SHP77 (cell line): ENCODE results near the gene RPS28.
A peak's percentile ranks its signal among the peaks of the same experiment; 100 is the strongest.
"Not testable (repeated sequence)": the region's sequence is repeated elsewhere in the genome, so short reads cannot be mapped to it uniquely, and the experiment has no call there.

Experiments
- DNase-seq, 2 experiments: peaks; one replicate each; lab custom pipeline; 2025; lab: John Stamatoyannopoulos, UW

The RPS28 gene

DNA sequence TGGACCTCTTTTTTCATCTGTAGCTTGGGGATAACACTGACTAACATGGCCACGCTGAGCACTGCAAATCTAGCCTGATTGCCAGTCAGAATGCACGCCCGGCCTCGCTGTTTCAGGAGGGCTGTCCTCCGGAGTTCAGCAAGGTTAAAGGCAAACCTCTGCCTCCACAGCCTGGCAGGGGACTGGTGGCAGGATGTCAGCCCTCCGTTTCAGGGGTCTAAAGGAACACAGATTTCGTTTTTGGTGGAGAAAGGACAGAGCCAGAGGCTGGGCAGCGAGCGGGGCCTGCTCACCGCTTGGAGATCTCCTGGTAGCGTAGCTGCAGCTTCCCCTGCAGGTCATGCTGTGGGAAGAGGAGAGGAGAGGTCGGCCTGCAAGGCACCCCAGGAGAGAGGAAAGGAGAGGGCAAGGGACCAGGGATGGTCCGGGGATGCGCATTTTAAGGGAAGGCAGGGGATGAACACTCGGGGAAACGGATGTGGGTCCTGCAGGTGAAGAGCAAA, 681 bp upstream of the RPS28 start:
- no peak for DNase-seq

DNA sequence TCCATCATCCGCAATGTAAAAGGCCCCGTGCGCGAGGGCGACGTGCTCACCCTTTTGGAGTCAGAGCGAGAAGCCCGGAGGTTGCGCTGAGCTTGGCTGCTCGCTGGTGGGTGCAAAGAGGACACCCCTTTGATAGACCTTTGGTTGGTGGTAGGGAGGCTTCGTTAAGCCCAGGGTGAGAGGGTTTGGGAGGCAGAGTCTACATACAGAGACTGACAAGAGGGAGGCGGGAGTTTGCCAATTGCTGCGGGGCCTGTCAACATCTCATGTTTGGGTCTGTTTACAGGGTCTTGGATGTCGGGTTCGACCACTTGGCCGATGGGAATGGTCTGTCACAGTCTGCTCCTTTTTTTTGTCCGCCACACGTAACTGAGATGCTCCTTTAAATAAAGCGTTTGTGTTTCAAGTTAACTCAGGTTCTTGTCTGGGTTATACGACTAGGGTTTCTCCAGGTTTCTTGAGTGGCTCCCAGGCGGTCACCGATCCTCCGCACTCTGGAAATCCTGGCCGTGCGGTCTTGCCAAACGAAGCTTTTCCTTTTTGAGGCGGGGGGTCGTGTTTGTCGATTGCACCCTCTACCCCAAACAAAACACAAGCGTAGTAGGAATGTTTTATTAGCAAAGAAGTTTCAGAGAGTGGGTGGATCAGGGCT, 816 bp downstream of the RPS28 start:
- DNase-seq, result no peak

DNA sequence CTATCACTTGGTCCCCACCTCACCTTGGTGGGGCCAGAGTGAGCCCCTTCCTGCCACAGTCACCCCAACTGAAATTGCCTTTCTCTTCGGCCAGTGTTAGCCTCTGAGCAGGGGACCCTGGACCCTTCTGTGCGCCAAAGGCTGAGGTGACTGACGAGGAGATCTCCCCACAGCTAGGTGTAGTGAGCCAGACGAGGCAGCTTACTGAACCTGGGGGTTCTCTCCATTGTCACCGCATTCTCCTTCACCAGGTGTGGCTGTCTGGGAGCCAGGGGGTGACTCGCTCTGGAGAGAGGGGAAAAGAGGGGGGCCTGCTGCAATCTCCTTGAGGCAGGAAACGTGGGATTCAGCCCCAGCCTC, 1.3 kb downstream of the RPS28 start:
- no peak for DNase-seq

DNA sequence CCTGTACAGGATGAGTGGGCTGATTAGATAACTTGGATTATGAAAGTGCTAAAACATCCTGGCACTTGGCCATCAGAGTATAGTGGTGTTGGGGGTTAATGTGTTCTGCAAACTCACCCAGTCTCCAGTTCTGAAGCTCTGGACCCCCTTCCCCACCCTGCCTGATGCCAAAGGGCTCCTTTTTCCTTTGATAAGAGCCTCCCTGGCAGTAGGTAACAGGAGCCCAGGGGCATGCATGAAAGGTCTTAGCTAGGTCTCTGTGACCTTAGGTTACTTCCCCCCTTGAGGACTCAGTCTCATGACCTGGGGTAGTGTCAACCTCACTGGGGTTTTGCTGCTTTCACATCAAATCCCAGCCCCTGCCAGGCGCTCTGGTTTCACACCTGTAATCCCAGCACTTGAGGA, 2.5 kb downstream of the RPS28 start:
- DNase-seq, result no peak

DNA sequence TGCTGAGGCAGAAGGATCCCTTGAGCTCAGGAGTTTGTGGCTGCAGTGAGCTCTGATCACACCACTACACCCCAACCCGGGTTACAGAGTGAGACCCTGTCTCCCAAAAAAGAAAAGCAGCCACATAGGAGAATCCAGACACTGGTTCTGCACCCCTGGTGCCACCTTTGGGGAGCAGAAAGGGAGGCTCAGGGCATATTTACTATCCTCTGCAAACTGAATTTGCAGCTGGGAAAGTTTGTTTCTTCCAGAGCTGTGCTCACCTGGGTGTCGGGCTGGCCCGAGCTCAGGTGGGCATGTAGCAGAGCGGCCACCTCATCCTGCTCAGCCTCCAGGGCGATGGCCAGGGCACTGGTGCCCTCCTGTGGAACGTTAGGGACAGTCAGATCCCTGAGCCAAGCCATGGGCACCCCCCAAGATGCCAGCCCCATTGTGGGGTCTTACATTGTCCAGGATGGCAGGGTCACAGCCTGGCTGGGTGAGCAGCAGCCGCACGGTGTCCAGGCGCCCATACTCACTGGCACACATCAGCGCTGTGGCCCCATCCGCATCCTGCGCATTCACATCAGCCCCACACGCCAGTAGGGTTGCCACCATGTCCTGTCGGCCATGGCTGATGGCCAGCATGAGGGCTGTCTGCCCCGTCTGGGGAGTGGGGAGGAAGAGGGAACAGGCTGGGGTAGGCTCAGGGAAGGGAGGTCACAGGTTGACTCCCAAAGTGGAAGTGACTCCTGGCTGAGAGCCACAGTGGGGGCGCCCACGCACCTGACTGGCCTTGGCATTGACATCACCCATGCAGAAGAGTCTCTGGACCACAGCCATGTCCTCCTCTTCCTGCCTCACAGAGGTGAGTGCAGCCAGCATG, 3.1 kb downstream of the RPS28 start:
- no peak for DNase-seq

DNA sequence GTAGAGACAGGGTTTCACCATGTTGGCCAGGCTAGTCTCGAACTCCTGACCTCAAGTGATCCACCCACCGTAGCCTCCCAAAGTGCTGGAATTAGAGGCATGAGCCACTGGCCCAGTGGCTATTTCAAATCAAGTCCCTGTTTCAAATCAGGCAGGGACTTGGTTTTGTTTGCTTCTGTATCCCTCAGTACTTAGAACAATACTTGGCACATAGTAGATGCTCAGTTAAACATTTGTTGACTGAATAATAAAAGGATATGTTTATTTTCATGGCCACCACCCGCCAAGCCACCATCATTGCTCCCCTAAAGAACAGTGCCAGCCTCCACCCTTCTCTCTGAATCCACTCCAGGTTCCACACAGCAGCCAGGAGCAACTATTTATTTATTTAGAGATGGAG, 4.2 kb downstream of the RPS28 start:
- DNase-seq, result no peak

DNA sequence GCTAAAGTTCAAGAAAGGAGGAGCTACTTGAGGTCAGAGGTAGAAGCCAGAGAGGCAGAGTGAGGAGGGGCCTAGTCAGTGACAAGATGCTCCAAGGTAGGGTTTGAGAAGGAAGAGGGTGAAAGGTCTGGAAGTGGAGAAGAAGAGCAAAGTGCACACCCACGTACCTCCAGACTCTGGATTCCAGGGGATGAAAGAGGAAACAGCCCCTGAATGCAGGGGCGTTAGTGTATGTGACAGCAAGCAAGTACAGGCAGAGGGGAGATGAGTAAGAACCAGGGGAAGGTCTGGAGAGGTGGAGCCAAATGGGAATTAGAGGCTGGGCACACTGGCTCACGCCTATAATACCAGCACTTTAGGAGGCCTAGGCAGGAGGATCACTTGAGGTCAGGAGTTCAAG, 8.7 kb downstream of the RPS28 start:
- DNase-seq, result no peak

DNA sequence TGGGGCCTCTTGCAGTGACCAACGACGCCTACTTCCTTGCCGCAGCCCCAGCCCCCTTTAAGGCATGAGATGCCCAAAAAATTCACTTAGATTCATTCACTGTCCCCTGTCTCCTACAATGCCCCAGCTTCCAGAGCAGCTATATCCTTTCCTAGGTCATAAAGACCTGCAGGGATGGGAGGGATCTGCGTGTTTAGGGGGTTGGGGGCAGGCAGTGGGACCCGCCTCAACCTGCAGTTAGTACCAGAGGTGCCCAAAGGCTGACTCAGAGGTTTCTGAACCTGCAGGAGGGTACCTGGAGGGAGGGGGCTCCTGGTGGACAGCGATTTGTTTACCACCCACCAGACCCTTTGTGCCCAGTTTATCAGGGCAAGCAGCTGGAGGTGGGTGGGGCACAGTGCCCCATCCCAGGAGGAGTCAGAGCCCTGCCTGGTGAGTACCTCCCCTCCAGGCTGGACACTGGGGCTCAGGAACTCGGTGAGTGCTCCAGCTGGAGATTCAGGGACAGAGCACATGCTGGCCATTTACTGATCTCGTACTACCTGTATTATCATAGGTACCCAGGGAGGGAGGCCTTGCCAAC, 10.1 kb downstream of the RPS28 start:
- no peak for DNase-seq

DNA sequence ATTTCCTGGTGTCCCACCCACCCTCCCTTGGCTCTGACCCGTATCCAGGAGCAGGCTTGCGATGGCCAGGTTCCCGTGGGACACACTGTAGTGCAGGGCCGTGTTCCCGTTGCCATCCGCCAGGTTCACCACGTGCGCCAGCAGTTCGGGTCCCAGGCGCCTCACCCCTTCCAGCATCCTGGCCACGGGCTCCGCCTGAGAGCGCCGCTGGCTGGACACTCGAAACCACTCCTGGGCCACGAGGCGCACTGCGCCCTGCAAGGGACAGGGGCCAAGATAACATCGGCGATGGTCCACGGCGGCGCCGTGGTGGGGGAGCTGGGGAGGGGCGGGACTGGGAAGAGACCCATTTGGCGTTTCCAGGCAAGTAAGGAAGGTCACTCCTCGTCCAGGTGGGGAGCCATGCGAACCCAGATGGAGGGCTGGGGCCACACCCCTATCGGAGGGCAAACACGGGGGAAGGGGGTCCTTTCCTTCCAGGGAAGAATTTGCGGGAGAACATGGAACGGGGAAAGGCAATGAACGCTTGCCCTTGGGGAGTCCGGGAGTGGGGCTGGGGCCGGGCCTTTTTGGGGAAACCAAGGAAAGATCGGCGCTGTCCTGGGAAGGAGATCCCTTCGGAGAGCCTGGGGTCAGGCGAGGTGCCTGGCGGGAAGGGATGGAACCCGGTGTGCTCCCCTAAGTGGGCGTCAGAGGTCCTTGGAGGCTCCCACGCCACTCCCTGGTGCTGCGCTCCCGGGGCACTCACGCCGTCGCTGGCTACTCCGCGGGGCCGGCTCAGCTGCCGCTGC, 11.9 kb downstream of the RPS28 start:
- DNase-seq, result no peak

DNA sequence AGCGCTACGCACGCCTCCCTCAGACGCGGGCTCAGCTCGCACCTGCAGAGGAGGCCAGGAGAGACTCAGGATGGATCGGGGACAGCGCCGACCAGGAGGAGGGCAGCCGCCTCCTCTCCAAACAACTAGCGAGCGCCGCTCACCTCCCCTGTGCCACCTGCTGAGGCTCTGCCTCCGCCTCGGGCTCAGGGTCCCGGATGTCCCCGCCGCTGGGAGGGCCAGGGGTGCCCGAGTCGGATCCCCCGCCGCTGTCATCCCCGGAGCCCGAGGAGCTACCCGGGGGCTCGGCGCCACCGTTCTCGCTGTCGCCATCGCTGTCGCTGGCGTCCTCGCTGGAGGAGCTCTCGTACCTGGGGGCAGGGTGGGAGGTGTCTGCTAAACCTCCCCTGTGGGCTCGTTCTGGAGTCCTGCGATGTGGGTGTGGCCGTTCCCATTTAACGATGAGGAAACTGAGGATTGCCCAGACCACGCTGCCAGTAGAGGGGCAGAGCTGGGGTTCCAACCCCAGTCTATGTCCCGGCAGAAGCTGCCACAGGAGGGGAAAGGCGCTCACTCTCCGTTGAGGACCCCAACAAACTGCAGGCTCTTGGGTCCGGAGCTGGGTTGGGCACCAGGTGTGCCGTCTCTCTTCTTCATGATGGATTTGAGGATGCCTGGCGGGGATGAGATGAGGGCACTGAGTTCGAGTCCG, 12.6 kb downstream of the RPS28 start:
- DNase-seq, result peak in 1 of 2 experiments; percentile 14

DNA sequence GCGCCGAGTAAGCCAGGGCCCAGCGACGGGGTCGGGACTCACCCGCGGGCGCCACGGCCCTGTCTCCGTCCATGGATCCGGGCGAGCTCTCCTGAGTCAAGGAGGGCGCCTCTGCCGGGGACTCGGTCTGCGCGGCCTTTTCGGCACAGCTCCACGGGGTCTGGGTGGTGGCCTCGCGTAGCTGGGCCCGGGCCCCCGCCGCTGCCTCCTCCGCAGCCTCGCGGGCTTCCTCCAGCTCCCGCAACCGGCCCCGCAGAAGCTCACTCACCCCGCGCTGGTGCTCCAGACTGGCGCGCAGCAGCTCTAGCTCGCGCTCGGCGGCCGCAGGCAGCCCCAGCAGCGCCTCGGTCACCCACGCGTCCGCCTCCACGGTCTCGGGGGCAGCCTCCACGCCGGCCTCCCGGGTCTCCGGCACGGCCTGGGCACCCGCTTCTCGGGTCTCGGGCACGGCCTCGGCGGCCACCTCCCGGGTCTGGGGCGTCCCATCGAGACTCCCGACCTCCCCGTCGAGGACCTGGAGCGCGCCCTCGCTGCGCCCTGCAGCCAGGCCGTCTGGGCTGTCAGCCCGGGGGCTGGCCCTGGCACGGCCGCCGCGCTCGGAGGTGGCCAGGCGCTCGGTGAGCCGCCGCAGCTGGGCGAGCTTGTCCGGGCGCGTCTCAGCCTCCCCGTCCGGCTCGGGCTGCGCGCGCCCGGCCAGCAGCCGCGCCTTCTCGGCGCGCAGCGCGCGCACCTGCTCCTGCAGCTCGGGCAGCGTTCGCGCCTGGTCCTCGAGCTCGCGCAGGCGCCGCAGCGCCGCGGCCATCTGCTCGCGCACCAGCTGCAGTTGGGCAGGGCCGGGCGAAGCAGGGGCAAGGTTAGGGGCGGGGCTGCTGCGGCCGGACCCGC, 13.4 kb downstream of the RPS28 start:
- DNase-seq, result peak; percentile 73 to 79

DNA sequence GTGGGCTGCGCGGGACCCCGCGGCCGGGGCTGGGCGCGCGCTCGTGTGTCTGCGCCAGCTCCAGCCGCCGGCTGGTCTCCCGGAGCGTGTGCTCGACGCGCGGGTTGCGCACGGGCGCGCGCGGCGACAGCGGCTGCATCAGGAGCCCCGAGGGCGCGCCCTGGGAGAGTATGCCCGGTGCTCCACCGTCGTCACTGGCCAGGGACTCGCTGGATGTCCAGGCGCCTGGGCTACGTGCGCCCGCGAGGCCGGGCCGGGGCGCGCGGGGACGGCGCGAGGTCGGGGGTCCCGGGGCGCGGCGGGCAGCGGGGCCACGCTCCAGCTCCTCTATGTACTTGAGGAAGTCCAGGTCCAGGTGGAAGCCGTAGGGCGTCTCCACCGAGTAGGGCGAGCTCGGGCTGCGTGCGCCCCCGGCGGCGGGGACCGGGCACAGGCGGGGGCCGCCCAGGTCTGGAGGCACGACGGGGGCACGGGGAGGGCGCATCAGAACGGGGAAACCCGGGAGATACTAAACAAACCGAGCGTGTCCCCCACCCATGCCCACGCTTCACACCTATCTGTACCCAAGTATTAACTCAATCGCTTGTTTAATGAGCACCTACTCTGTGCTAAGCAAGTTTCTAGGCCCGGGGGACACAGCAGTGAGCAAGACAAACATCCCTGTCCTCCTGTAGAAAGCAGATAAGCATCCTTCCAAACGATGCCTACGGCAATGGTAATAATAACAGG, 14.2 kb downstream of the RPS28 start:
- peak; percentile 73 for DNase-seq

DNA sequence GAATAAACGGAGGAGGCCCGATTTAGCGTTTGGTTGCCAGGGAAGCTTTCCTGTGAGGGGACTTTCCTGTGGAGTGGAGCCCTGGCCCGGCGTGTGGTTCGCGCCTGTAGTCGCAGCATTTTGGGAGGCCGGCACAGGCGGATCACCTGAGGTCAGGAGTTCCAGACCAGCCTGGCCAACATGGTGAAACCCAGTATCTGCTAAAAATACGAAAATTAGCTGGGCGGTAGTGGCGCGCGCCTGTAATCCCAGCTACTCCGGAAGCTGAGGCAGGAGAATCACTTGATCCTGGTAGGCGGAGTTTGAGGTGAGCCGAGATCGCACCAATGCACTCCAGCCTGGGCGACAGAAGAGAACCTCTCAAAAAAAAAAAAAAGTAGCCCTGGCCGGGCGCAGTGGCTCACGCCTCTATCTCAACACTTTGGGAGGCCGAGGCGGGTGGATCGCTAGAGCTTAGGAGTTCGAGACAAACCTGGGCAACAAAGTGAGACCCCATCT, 14.8 kb downstream of the RPS28 start:
- no peak for DNase-seq

DNA sequence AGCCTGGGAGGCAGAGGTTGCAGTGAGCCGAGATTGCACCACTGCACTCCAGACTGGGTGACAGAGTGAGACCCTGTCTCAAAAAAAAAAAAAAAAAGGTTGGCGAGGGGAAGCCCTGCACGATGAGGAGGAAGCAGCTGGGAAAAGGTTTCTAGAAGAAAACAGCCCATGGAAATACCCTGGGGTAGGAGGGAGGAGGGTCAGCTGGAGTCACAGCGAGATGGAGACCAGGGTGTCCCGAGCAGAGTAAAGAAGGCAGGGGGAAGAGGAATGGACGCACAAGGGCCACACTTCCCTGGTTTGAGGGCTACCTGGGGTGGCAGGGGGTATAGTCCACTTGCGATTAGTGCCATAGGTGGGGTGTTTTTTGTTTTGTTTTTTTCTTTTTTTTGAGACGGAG, 15.4 kb downstream of the RPS28 start:
- no peak for DNase-seq

DNA sequence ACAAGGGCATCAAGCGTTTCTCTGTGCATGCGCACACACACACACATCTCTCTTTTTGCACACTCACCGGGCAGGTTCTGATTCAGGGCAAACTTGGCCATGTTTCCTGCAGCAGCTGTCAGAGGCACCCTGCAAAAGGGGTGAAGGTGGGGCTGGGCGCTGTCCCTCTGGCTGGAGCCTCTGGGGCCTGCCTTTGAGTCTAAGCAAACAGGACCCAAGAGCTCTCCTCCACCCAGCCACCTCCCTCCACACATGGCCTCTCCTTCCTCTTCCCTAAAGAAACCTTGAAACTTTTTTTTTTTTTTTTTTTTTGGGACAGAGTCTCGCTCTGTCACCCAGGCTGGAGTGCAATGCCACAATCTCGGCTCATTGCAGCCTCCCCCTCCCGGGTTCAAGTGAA, 16.4 kb downstream of the RPS28 start:
- DNase-seq, result no peak

DNA sequence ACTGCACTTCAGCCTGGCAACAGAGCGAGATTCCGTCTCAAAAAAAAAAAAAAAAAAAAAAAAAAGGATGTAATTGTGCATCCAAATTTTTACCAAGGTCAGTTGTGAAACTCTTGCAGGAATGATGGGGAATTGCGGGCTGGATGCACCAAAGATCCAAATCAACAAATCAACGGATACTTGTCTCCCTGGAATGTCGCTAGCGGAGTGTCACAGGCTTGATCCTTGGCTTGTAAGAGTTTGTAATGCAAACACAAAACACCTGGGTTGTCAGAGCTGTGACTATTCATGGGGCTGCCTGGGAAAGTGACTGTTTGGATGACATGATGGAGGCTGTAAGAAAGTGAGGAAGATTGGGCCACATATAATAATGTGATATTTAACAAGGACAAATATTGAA, 17.5 kb downstream of the RPS28 start:
- DNase-seq, result no peak

DNA sequence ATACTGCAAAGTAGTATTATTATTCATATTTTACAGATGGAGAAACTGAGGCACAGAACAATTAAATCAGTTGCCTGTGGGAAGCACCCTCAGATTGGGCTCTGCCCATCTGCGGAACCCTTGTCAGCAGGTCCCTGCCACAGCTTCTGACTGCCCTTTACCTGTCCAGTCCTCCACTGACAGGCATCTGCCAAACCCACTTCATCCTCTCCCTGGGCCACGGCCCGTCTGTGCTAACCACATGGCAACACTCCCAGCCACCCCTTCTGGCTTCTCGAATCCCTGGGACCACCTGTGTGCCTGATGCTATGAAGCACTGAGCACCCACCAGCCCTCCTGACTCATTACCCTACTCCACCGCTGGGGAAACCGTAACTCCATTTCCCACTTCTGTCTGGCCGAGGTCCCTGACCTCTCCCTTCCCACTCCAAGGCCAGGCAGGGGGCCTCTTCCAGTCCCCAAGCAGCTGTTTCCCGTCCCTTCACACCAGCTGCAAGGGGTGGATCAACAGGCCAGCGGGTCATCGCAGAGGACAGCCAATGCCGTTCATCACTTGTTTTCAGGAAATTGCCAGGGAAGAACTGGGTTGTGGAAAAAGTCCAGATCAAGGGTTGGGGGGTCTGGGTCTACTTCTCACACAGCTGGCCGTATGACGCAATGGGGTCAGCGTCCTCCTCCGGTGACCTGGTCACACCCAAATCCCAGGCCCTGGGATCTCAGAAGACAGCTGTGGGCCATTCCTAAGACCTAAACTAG, 19.2 kb downstream of the RPS28 start:
- DNase-seq, result no peak

DNA sequence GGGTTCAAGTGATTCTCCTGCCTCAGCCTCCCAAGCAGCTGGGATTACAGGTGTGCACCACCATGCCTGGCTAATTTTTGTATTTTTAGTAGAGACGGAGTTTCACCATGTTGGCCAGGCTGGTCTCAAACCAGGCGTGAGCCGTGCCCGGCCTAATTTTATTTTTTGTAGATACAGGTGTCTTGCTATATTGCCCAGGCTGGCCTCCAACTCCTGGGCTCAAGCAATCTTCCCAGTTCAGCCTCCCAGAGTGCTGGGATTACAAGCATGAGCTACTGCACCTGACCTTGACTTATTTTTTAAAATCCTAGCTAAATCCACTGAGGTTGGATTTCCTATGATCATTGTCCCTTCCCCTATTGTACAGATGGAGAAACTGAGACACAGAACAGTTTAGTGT, 20.2 kb downstream of the RPS28 start:
- not testable (repeated sequence) for DNase-seq

DNA sequence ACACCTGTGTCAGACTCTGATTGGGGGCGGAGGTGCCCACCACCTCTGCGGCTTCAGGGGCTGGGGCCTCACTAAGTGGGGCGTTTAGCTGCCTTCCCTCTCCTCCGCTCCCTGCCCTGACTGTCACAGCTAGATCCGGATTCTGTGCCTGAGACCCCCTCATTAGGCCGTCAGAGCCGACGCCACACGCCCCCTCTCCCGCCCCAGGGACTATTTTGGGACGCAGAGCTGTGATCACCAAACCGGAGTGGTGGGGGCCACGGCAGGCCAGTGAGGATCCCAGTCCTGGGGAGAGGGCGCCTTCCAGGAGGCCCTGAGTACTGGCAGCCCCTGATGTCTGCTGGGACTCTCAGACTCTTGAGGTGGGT, 21.0 kb downstream of the RPS28 start:
- no peak for DNase-seq
